ENCODE data around the gene AQP5. TPM values are rescaled to one million over a fixed set of nuclear protein-coding genes. Genes with fewer than 3 reads are reported as not detected.

Gene AQP5
- polyA plus RNA-seq, 3 donors from 2014 or later: not detected

- peaks cover 7 to 14% of the 10 kb centered on the region in 2 donors for H3K4me1 Mint-ChIP-seq
- H3K27ac Mint-ChIP-seq: no peak overlapping the region
- no peak for DNase-seq
- H3K36me3 Mint-ChIP-seq: no peaks in the 10 kb centered on the region
- no peaks in the 10 kb centered on the region for H3K9me3 Mint-ChIP-seq
- peaks cover 5 to 10% (median 8%) of the 10 kb centered on the region in 3 donors for H3K27me3 Mint-ChIP-seq (ENCODE audit: low read depth in 3 of 3)
- H3K4me3 Mint-ChIP-seq: no peak overlapping the region
Measured at GRCh38 chr12:49949866-49950265, 11.8 kb upstream of the AQP5 start.

GRCh38 chr12:49950273-49951251 lies 11.1 kb upstream of the AQP5 start, which contains the start of gene AQP2:
Gene AQP2 (plus strand): TSS chr12:49950737. CDS start chr12:49950831, 94 bp downstream.
- no peak within 1 kb of the TSS for H3K4me3 Mint-ChIP-seq
- H3K27me3 Mint-ChIP-seq (ENCODE audit: low read depth in 3 of 3): peaks cover 5 to 10% (median 9%) of the 10 kb centered on the region in 3 donors
- no peaks in the 10 kb centered on the region for H3K9me3 Mint-ChIP-seq
- no peaks in the 10 kb centered on the region for H3K36me3 Mint-ChIP-seq
- H3K27ac Mint-ChIP-seq: no peak within 1 kb of the TSS
- peaks cover 4 to 8% of the 10 kb centered on the region in 2 donors for H3K4me1 Mint-ChIP-seq
- no peak for DNase-seq

- Mint-ChIP-seq H3K4me1 (no peaks in the 10 kb centered on the region), H3K27ac (no peak overlapping the region), H3K4me3 (no peak overlapping the region), H3K9me3 (no peaks in the 10 kb centered on the region), H3K27me3 (ENCODE audit: low read depth in 3 of 3) (peaks cover 5 to 13% (median 6%) of the 10 kb centered on the region in 3 donors), H3K36me3 (no peaks in the 10 kb centered on the region)
- DNase-seq: no peak
Measured at GRCh38 chr12:49951411-49952240, 10.0 kb upstream of the AQP5 start.

GRCh38 chr12:49952391-49953055 lies 9.1 kb upstream of the AQP5 start:
- Mint-ChIP-seq H3K4me3 (no peak overlapping the region), H3K27ac (no peak overlapping the region), H3K4me1 (no peaks in the 10 kb centered on the region), H3K36me3 (no peaks in the 10 kb centered on the region), H3K9me3 (no peaks in the 10 kb centered on the region), H3K27me3 (ENCODE audit: low read depth in 3 of 3) (peaks cover 5 to 20% (median 10%) of the 10 kb centered on the region in 3 donors)
- no peak for DNase-seq

- H3K36me3 Mint-ChIP-seq: no peaks in the 10 kb centered on the region
- no peaks in the 10 kb centered on the region for H3K4me1 Mint-ChIP-seq
- H3K4me3 Mint-ChIP-seq: no peak overlapping the region
- no peak overlapping the region for H3K27ac Mint-ChIP-seq
- H3K9me3 Mint-ChIP-seq: no peaks in the 10 kb centered on the region
- peaks cover 7 to 22% (median 10%) of the 10 kb centered on the region in 3 donors for H3K27me3 Mint-ChIP-seq (ENCODE audit: low read depth in 3 of 3)
- no peak for DNase-seq
Measured at GRCh38 chr12:49953151-49953550, 8.5 kb upstream of the AQP5 start.

- DNase-seq: no peak
- Mint-ChIP-seq H3K9me3 (no peaks in the 10 kb centered on the region), H3K4me1 (no peaks in the 10 kb centered on the region), H3K27ac (peak overlapping the region in 1 of 6 donors; percentile 11), H3K27me3 (ENCODE audit: low read depth in 3 of 3) (peaks cover 11 to 24% (median 12%) of the 10 kb centered on the region in 3 donors), H3K4me3 (no peak overlapping the region), H3K36me3 (no peaks in the 10 kb centered on the region)
Measured at GRCh38 chr12:49953961-49954846, 7.5 kb upstream of the AQP5 start.

- H3K4me3 Mint-ChIP-seq: no peak overlapping the region
Measured at GRCh38 chr12:49954863-49955830, 6.5 kb upstream of the AQP5 start.

GRCh38 chr12:49955899-49956662 lies 5.6 kb upstream of the AQP5 start:
- no peak overlapping the region for H3K4me3 Mint-ChIP-seq
- H3K27me3 Mint-ChIP-seq (ENCODE audit: low read depth in 3 of 3): peaks cover 11 to 29% (median 25%) of the 10 kb centered on the region in 3 donors
- H3K27ac Mint-ChIP-seq: no peak overlapping the region
- peaks cover 0 to 7% (median 4%) of the 10 kb centered on the region in 3 donors for H3K36me3 Mint-ChIP-seq
- peaks cover 0 to 6% (median 0%) of the 10 kb centered on the region in 6 donors for H3K9me3 Mint-ChIP-seq
- peaks cover 5 to 9% of the 10 kb centered on the region in 2 donors for H3K4me1 Mint-ChIP-seq
- no peak for DNase-seq

More at GRCh38 chr12:49954863-49955830, 6.5 kb upstream of the AQP5 start:
- Mint-ChIP-seq H3K9me3 (peaks cover 0 to under 1% (median 0%) of the 10 kb centered on the region in 6 donors), H3K27ac (no peak overlapping the region), H3K4me1 (peaks cover 0 to under 1% of the 10 kb centered on the region in 2 donors), H3K27me3 (ENCODE audit: low read depth in 3 of 3) (peaks cover 10 to 27% (median 18%) of the 10 kb centered on the region in 3 donors), H3K36me3 (peaks cover 0 to under 1% (median 0%) of the 10 kb centered on the region in 3 donors)
- no peak for DNase-seq

GRCh38 chr12:49956663-49957569 lies 4.8 kb upstream of the AQP5 start:
- Mint-ChIP-seq H3K4me3 (no peak overlapping the region), H3K27me3 (ENCODE audit: low read depth in 3 of 3) (peaks cover 10 to 29% (median 24%) of the 10 kb centered on the region in 3 donors), H3K27ac (no peak overlapping the region), H3K9me3 (peaks cover 0 to 6% (median 0%) of the 10 kb centered on the region in 6 donors), H3K36me3 (peaks cover 0 to 7% (median 4%) of the 10 kb centered on the region in 3 donors), H3K4me1 (peaks cover 5 to 9% of the 10 kb centered on the region in 2 donors)
- DNase-seq: no peak

- H3K36me3 Mint-ChIP-seq: peaks cover 0 to 7% (median 4%) of the 10 kb centered on the region in 3 donors
Measured at GRCh38 chr12:49957570-49957967, 4.1 kb upstream of the AQP5 start.

More at GRCh38 chr12:49957570-49957967, 4.1 kb upstream of the AQP5 start:
- Mint-ChIP-seq H3K27me3 (ENCODE audit: low read depth in 3 of 3) (peaks cover 14 to 29% (median 23%) of the 10 kb centered on the region in 3 donors), H3K9me3 (peaks cover 0 to 6% (median 0%) of the 10 kb centered on the region in 6 donors), H3K4me3 (no peak overlapping the region), H3K27ac (no peak overlapping the region), H3K4me1 (peaks cover 5 to 9% of the 10 kb centered on the region in 2 donors)
- DNase-seq: no peak
